NT2/D1 (cell line): ENCODE data around the gene BCL2.

Experiments
- SUZ12 ChIP-seq: IDR thresholded peaks from 2 replicates; pipeline ENCODE4 v1.6.1; 2011; ENCODE audit not compliant: insufficient read length, insufficient read depth; ENCODE audit errors: extremely low read depth
- YY1 ChIP-seq: IDR thresholded peaks from 2 replicates; pipeline ENCODE4 v1.6.1; 2011; ENCODE audit not compliant: insufficient read length, insufficient read depth
- ZNF274 ChIP-seq: IDR thresholded peaks from 2 replicates; pipeline ENCODE4 v1.6.1; 2011; ENCODE audit warnings: mild to moderate bottlenecking, low read depth, low read length

- TF ChIP-seq ZNF274: no peak
- TF ChIP-seq SUZ12: no peak
- TF ChIP-seq YY1: no peak
Measured at GRCh38 chr18:63282793-63283192, 36.8 kb downstream of the BCL2 start.
